Activated CD4-positive, alpha-beta T cell treated with anti-CD3 and anti-CD28 coated beads, Interleukin-2, Interleukin-4, amounts not matched to agents 100 ng/mL and 50 ng/mL, durations not matched to agents 16 hours and 8 hours (primary cell): ENCODE data around the gene RLN3.
"Not testable (repeated sequence)": the region's sequence is repeated elsewhere in the genome, so short reads cannot be mapped to it uniquely, and the experiment has no call there.

Experiments used
- DNase-seq: peaks from one replicate; pipeline ENCODE4 v3.0.0-alpha.2; 2020; ENCODE audit warnings: low spot score

Gene RLN3

DNA sequence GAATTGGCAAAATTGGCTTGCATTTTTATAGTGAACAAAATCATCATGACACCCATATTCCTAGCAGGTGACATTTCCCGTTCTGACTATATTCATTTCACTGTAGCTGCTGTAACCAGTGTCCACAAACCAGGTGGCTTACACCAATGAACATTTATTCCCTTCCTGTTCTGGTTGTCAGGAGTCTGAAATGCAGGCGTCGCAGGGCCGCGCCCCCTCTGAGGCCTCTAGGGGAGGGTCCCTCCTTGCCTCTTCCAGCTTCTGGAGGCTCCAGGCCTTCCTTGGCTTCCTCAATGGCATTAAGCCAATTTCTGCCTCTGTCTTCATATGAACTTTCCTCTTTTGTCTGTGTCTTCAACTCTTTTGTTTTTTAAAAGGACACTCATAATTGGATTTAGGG, 6.5 kb upstream of the RLN3 start:
- DNase-seq: no peak

DNA sequence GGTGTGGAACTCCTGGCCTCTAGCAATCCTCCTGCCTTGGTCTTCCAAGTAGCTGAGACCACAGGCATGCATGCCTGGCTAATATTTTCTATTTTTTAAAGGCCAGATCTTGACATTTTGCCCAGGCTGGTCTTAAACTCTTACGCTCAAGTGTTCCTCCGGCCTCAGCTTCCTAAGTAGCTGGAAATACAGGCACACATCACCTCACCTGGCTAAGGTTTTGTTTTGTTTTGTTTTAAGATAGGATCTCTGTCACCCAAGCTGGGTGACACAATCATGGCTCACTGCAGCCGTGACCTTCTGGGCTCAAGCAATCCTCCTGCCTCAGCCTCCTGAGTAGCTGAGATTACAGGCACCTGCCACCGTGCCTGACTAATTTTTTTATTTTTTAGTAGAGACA, 5.5 kb upstream of the RLN3 start:
- DNase-seq: no peak

GRCh38 chr19:14023404-14024235, 4.3 kb upstream of the RLN3 start:
- DNase-seq: no peak

DNA sequence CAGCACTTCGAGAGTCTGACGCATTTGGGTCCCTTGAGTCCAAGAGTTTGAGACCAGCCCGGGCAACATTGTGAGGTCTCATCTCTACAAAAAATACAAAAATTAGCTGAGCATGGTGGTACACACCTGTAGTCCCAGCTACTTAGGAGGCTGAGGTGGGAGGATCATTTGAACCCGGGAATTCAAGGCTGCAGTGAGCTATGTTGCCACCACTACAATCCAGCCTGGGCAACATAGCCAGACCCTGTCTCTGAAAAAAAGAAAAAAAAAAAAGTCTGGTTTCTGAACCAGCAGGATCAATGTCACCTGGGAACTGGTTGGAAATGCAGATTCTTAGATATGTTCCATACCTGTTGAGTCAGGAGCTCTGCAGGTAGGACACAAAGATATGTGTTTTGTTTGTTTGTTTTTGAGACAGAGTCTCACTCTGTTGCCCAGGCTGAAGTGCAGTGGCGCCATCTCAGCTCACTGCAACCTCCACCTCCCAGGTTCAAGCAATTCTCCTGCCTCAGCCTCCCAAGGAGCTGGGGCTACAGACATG, 1.2 kb upstream of the RLN3 start:
- not testable (repeated sequence) for DNase-seq

DNA sequence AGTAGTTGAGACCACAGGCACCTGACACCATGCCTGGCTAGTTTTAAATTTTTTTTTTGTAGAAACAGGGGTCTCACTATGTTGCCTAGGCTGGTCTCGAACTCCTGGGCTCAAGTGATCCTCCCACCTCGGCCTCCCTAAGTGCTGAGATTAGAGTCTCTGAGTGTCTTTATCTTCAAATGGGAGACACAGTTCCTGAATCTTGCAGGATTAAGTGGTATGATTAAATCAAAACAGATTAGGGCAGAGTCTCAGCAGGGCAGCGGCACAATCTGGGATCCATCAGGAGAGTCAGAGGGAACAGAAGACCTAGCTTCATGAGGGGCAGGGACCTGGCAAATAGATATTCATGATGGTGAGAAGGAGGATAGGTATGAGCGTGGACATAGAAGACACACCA, 953 bp downstream of the RLN3 start:
- DNase-seq: no peak

GRCh38 chr19:14030997-14031718, 3.2 kb downstream of the RLN3 start:
- no peak for DNase-seq

- DNase-seq: peak; percentile 70
Measured at GRCh38 chr19:14031719-14032480, 4.0 kb downstream of the RLN3 start, which contains the start of gene IL27RA. TSS of gene IL27RA (plus strand) at chr19:14031762. CDS start at chr19:14031873, 111 bp downstream.

DNA sequence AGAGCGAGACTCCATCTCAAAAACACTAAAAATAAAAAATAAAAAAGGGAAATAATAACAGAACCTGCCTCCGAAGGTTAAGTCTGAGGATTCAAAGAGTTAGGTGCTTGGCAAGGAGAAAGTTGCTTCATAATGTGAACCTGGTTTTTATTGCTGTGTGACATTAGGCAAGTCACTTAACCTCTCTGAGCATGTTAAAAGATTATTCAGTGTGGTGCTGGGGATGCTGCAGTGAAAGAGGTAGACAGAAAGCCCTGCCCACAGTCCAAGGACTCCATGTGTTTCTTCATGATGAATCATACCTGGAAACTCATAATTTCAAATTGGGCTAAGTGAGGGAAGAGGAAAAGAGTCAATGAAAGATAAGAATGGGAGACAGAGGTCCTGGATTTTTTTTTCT, 6.0 kb downstream of the RLN3 start:
- DNase-seq: no peak

DNA sequence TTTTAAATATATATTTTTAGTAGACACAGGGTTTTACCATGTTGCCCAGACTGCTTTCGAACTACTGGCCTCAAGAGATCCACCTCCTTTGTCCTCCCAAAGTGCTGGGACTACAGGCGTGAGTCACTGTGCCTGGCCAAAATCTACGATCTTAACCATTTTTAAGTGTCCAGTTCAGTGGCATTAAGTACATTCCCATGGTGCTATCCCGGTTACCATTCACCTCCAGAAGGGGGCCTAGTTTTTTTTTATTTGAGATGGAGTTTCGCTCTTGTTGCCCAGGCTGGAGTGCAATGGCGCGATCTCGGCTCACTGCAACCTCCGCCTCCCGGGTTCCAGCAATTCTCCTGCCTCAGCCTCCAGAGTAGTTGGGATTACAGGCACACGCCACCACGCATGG, 7.2 kb downstream of the RLN3 start:
- not testable (repeated sequence) for DNase-seq

DNA sequence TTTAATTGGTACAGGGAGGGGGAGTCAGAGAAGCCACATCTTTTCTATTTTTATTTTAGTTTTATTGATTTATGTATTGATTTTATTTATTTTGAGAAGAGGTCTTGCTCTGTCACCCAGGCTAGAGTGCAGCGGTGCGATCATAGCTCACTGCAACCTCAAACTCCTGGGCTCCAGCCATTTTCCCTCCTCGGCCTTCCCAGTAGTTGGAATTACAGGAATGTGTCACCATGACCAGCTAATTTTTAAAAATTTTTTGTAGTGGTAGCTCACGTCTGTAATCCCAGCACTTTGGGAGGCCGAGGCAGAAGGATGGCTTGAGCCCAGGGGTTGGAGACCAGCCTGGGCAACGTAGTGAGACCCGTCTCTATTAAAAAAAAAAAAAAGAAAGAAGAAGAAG, 7.8 kb downstream of the RLN3 start:
- no peak for DNase-seq

DNA sequence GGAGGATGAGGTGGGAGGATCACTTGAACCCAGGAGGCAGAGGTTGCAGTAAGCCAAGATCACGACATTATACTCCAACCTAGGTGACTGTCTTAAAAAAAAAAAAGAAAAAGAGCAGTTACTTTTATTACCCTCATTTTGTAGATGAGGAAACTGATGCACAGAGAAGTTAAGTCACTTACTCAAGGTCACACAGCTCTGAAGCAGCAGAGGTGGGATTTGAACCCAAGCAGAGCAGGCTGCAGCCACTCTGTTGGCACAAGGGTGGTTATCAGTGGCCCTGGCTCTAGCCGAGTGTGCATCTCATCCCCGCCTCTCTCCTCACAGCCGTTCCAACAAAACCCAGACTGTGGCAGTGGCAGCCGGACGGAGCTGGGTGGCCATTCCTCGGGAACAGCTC, 11.2 kb downstream of the RLN3 start:
- no peak for DNase-seq

DNA sequence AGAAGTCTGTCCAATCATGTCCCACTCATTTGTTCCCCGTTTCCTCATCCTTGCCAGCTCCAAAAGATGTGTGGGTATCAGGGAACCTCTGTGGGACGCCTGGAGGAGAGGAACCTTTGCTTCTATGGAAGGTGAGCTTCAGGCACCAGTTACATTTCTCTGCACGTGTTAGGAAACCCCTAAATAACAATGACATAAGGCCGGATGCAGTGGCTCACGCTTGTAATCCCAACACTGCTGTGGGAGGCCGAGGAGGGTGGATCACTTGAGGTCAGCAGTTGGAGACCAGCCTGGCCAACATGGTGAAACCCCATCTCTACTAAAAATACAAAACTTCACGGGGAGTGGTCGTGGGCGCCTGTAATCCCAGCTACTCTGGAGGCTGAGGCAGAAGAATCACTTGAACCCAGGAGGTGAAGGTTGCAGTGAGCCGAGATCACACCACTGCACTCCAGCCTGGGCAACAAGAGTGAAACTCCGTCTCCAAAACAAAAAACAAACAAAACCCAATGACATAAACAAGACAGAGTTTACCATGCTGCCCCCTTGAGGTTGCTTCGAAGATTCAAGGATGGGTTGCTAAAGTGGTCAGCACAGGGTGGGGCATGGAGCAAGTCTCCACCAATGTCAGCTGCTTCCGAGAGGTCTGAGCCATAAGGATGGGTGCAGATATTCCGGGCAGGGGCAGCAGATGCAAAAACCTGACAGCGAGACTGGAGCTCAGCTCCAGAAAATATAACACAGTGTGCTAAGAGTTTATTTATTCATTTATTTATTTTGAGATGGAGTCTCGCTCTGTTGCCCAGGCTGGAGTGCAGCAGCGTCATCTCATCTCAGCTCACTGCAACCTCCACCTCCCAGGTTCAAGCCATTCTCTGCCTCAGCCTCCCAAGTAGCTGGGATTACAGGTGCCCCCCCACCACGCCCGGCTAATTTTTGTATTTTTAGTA, 15.0 kb downstream of the RLN3 start:
- peak; percentile 57 for DNase-seq

DNA sequence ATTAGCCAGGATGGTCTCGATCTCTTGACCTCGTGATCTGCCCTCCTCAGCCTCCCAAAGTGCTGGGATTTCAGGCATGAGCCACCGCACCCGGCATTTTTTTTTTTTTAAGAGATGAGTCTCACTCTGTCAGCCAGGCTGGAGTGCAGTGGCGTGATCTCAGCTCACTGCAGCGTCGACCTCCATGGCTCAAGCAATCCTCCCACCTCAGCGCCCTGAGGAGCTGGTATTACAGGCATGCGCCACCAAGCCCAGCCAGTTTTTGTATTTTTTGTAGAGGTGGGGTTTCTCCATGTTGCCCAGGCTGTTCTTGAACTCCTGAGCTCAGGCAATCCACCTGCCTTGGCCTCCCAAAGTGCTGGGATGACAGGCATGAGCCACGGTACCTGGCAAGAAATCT, 19.9 kb downstream of the RLN3 start:
- DNase-seq: not testable (repeated sequence)

- peak; percentile 71 for DNase-seq
Measured at GRCh38 chr19:14048443-14049153, 20.6 kb downstream of the RLN3 start.

GRCh38 chr19:14050512-14050911, 22.6 kb downstream of the RLN3 start:
- DNase-seq: no peak

DNA sequence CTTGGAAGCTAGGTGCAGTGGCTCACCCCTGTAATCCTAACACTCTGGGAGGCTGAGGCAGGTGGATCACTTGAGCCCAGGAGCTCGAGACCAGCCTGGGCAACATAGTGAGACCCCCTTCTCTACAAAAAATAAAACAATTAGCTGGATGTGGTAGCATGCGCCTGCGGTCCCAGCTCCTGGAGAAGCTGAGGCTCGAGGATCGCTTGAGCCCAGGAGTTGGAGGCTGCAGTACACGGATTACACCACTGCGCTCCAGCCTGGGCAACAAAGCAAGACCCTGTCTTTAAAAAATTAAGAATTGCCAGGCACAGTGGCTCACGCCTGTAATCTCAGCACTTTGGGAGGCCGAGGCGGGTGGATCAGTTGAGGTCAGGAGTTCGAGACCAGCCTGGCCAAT, 23.0 kb downstream of the RLN3 start:
- DNase-seq: not testable (repeated sequence)

- DNase-seq: no peak
Measured at GRCh38 chr19:14051980-14052379, 24.0 kb downstream of the RLN3 start.

DNA sequence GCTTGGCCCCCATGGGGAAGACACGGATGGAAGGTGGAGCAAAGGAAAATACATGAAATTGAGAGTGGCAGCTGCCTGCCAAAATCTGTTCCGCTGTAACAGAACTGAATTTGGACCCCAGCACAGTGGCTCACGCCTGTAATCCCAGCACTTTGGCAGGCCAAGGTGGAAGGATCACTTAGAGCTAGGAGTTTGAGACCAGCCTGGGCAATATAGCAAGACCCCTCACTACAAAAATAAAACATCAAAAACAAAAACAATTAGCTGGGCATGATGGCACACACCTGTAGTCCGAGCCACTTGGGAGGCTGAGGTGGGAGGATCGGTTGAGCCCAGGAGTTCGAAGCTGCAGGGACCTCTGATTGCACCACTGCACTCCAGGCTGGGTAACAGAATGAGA, 24.5 kb downstream of the RLN3 start:
- no peak for DNase-seq

GRCh38 chr19:14053032-14053431, 25.1 kb downstream of the RLN3 start:
- DNase-seq: no peak

- DNase-seq: no peak
Measured at GRCh38 chr19:14053500-14053899, 25.6 kb downstream of the RLN3 start.

- no peak for DNase-seq
Measured at GRCh38 chr19:14054099-14054498, 26.2 kb downstream of the RLN3 start.
